Prostate gland (tissue), 2 donors: ENCODE results near the gene WFDC9.

Experiments
- POLR2A ChIP-seq: fragments of 450-650 bp; IDR thresholded peaks from one replicate; pipeline ENCODE4 v1.6.1; 2016; ENCODE audit warnings: antibody characterized with exemption, mild to moderate bottlenecking
- TF ChIP-seq, protein P1 (sequence below), 4 experiments: fragments of 200-600 bp in 2 of 4; fragments of 450-650 bp in 2 of 4; sonication (generic) in 2 of 4; IDR thresholded peaks; 1 replicate in 3 of 4; 2 replicates in 1 of 4; pipeline ENCODE4 v1.5.1; 2016 to 2019; ENCODE audit warnings: antibody characterized with exemption in 4 of 4, mild to moderate bottlenecking in 2 of 4, moderate library complexity in 2 of 4

GRCh38 chr20:45670139-45670538, 39.1 kb upstream of the WFDC9 start, which contains the start of gene WFDC11:
- TF ChIP-seq, protein P1, sequence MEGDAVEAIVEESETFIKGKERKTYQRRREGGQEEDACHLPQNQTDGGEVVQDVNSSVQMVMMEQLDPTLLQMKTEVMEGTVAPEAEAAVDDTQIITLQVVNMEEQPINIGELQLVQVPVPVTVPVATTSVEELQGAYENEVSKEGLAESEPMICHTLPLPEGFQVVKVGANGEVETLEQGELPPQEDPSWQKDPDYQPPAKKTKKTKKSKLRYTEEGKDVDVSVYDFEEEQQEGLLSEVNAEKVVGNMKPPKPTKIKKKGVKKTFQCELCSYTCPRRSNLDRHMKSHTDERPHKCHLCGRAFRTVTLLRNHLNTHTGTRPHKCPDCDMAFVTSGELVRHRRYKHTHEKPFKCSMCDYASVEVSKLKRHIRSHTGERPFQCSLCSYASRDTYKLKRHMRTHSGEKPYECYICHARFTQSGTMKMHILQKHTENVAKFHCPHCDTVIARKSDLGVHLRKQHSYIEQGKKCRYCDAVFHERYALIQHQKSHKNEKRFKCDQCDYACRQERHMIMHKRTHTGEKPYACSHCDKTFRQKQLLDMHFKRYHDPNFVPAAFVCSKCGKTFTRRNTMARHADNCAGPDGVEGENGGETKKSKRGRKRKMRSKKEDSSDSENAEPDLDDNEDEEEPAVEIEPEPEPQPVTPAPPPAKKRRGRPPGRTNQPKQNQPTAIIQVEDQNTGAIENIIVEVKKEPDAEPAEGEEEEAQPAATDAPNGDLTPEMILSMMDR (IDR thresholded peaks at IDR 0.05), result no peak
- no peak for TF ChIP-seq POLR2A
